Measurements from ENCODE around the gene SDK1. TPM values are rescaled to one million over a fixed set of nuclear protein-coding genes. Genes with fewer than 3 reads are reported as not detected.

The SDK1 gene
- total and polyA plus RNA-seq, 10 of the 15 experiments (the other 5 are each of a cell fraction or from before 2014, with no cell fraction given) = 0.14 to 0.33 TPM; not detected in 8

- POLR2A ChIA-PET = no interaction called here
- TF ChIP-seq YBX1 (IDR thresholded peaks at IDR 0.05) = no peak
- no peak for TF ChIP-seq ESRRA (IDR thresholded peaks at IDR 0.05; ENCODE audit: low read length)
- TF ChIP-seq YY1 (IDR thresholded peaks at IDR 0.05; ENCODE audit: low read depth, low read length) = no peak
- no peak overlapping the region for H3K4me3 ChIP-seq
- ATAC-seq (no peak), DNase-seq (ENCODE audit: low read depth, low spot score) (no peak), FAIRE-seq (no peak)
- 70% methylated on average over 9 of the region's 9 CpGs for WGBS (ENCODE audit: insufficient coverage, insufficient replicate concordance, low lambda C conversion rate, missing lambda C conversion rate)
- CTCF ChIA-PET = no interaction called here
- no peaks in the 10 kb centered on the region for H4K20me1 ChIP-seq (ENCODE audit: control insufficient read depth, insufficient read depth)
- in situ Hi-C loops (cut with MboI) = no loop called here
- BruUV-seq (replicated peaks) = no TSS peak
- RAD21 ChIA-PET (ENCODE audit: unreplicated experiment) = no interaction called here
- intact Hi-C loops (cut with micrococcal nuclease; ENCODE audit: unreplicated experiment) = no loop called here
- H2AFZ ChIP-seq (ENCODE audit: control insufficient read depth, low read depth, low read length) = no peak overlapping the region
- H3K4me2 ChIP-seq (ENCODE audit: control insufficient read depth, insufficient read depth) = no peak overlapping the region
- H3K79me2 ChIP-seq (ENCODE audit: control insufficient read depth, insufficient read depth, low read length) = no peaks in the 10 kb centered on the region
- no peak overlapping the region for H3K27ac ChIP-seq (ENCODE audit: control insufficient read depth, insufficient read depth)
- no peaks in the 10 kb centered on the region for H3K36me3 ChIP-seq (ENCODE audit: control insufficient read depth in 2 of 2, insufficient read depth in 2 of 2, low read length in 1 of 2)
- H3K9ac ChIP-seq (ENCODE audit: control insufficient read depth, insufficient read depth, low read length) = no peak overlapping the region
- no peaks in the 10 kb centered on the region for H3K4me1 ChIP-seq (ENCODE audit: control insufficient read depth, insufficient read depth, low read length)
- no peaks in the 10 kb centered on the region for H3K27me3 ChIP-seq (replicated peaks in 1 of 2; ENCODE audit: control insufficient read depth in 2 of 2, insufficient read depth in 2 of 2, low read length in 1 of 2)
- SMC1A ChIA-PET (ENCODE audit: uncharacterized antibody, unreplicated experiment) = no interaction called here
- H3K9me3 ChIP-seq (replicated peaks; ENCODE audit: control insufficient read depth, insufficient read depth, low read length) = no peaks in the 10 kb centered on the region; the same call in 2 of the 3 replicates
These were observed 702.5 kb downstream of the SDK1 start for GRCh38 chr7:4003503-4003902.

- FAIRE-seq = no peak
- Histone ChIP-seq H3K4me3 (no peak overlapping the region), H3K9ac (ENCODE audit: control insufficient read depth, insufficient read depth, low read length) (no peak overlapping the region), H3K79me2 (ENCODE audit: control insufficient read depth, insufficient read depth, low read length) (no peaks in the 10 kb centered on the region), H4K20me1 (ENCODE audit: control insufficient read depth, insufficient read depth) (no peaks in the 10 kb centered on the region), H3K36me3 (ENCODE audit: control insufficient read depth in 2 of 2, insufficient read depth in 2 of 2, low read length in 1 of 2) (no peaks in the 10 kb centered on the region), H3K27ac (ENCODE audit: control insufficient read depth, insufficient read depth) (no peak overlapping the region), H3K4me1 (ENCODE audit: control insufficient read depth, insufficient read depth, low read length) (no peaks in the 10 kb centered on the region), H2AFZ (ENCODE audit: control insufficient read depth, low read depth, low read length) (no peak overlapping the region), H3K9me3 (replicated peaks; ENCODE audit: control insufficient read depth, insufficient read depth, low read length) (no peaks in the 10 kb centered on the region; the same call in 2 of the 3 replicates), H3K27me3 (replicated peaks in 1 of 2; ENCODE audit: control insufficient read depth in 2 of 2, insufficient read depth in 2 of 2, low read length in 1 of 2) (no peaks in the 10 kb centered on the region), H3K4me2 (ENCODE audit: control insufficient read depth, insufficient read depth) (no peak overlapping the region)
- DNase-seq (ENCODE audit: low read depth, low spot score) = no peak
- in situ Hi-C loops (cut with MboI) = no loop called here
- 42% methylated on average over 11 of the region's 11 CpGs for WGBS (ENCODE audit: insufficient coverage, insufficient replicate concordance, low lambda C conversion rate, missing lambda C conversion rate)
- no TSS peak for BruUV-seq (replicated peaks)
- no peak for ATAC-seq
- SMC1A ChIA-PET (ENCODE audit: uncharacterized antibody, unreplicated experiment) = no interaction called here
- RAD21 ChIA-PET (ENCODE audit: unreplicated experiment) = no interaction called here
- intact Hi-C loops (cut with micrococcal nuclease; ENCODE audit: unreplicated experiment) = no loop called here
- POLR2A ChIA-PET = no interaction called here
- CTCF ChIA-PET = no interaction called here
- TF ChIP-seq SMARCA5 (IDR thresholded peaks at IDR 0.05) = no peak
- TF ChIP-seq, protein P1, sequence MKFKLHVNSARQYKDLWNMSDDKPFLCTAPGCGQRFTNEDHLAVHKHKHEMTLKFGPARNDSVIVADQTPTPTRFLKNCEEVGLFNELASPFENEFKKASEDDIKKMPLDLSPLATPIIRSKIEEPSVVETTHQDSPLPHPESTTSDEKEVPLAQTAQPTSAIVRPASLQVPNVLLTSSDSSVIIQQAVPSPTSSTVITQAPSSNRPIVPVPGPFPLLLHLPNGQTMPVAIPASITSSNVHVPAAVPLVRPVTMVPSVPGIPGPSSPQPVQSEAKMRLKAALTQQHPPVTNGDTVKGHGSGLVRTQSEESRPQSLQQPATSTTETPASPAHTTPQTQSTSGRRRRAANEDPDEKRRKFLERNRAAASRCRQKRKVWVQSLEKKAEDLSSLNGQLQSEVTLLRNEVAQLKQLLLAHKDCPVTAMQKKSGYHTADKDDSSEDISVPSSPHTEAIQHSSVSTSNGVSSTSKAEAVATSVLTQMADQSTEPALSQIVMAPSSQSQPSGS (IDR thresholded peaks at IDR 0.05; ENCODE audit: low read length) = no peak
- TF ChIP-seq BHLHE40 (IDR thresholded peaks at IDR 0.05; ENCODE audit: borderline replicate concordance in 1 of 2, low read depth in 2 of 2, low read length in 1 of 2) = no peak
- no peak for TF ChIP-seq NBN (IDR thresholded peaks at IDR 0.05)
- TF ChIP-seq FOXM1 (IDR thresholded peaks at IDR 0.05; ENCODE audit: low read depth, low read length) = no peak
- no peak for TF ChIP-seq RCOR1 (conservative IDR thresholded peaks at IDR 0.05; ENCODE audit: low read depth, low read length)
- TF ChIP-seq HCFC1 (IDR thresholded peaks at IDR 0.05; ENCODE audit: low read length) = no peak
- TF ChIP-seq RAD21 (IDR thresholded peaks at IDR 0.05; ENCODE audit: insufficient read depth, low read depth, low read length) = no peak
- TF ChIP-seq NFYA (IDR thresholded peaks at IDR 0.05; ENCODE audit: borderline replicate concordance, low read depth, low read length) = no peak
- TF ChIP-seq MEF2B (IDR thresholded peaks at IDR 0.05; ENCODE audit: partially characterized antibody, poor library complexity, severe bottlenecking) = no peak
- TF ChIP-seq MEF2A (IDR thresholded peaks at IDR 0.05; ENCODE audit: insufficient read depth, low read depth, low read length) = no peak
- TF ChIP-seq, protein P2, sequence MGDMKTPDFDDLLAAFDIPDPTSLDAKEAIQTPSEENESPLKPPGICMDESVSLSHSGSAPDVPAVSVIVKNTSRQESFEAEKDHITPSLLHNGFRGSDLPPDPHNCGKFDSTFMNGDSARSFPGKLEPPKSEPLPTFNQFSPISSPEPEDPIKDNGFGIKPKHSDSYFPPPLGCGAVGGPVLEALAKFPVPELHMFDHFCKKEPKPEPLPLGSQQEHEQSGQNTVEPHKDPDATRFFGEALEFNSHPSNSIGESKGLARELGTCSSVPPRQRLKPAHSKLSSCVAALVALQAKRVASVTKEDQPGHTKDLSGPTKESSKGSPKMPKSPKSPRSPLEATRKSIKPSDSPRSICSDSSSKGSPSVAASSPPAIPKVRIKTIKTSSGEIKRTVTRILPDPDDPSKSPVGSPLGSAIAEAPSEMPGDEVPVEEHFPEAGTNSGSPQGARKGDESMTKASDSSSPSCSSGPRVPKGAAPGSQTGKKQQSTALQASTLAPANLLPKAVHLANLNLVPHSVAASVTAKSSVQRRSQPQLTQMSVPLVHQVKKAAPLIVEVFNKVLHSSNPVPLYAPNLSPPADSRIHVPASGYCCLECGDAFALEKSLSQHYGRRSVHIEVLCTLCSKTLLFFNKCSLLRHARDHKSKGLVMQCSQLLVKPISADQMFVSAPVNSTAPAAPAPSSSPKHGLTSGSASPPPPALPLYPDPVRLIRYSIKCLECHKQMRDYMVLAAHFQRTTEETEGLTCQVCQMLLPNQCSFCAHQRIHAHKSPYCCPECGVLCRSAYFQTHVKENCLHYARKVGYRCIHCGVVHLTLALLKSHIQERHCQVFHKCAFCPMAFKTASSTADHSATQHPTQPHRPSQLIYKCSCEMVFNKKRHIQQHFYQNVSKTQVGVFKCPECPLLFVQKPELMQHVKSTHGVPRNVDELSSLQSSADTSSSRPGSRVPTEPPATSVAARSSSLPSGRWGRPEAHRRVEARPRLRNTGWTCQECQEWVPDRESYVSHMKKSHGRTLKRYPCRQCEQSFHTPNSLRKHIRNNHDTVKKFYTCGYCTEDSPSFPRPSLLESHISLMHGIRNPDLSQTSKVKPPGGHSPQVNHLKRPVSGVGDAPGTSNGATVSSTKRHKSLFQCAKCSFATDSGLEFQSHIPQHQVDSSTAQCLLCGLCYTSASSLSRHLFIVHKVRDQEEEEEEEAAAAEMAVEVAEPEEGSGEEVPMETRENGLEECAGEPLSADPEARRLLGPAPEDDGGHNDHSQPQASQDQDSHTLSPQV (IDR thresholded peaks at IDR 0.05) = no peak
These were observed 705.6 kb downstream of the SDK1 start for GRCh38 chr7:4006687-4007086.

All from GM12878 (cell line).